ENCODE results near the gene PITPNC1. TPM values are rescaled to one million over a fixed set of nuclear protein-coding genes. Genes with fewer than 3 reads are reported as not detected.

Gene PITPNC1
- total and polyA plus RNA-seq, 2 of the 13 experiments (the other 11 are each of a cell fraction or from before 2014, with no cell fraction given) = 4.1 to 5.7 TPM

- H3K27me3 ChIP-seq (ENCODE audit: control insufficient read depth in 1 of 2, insufficient read depth in 2 of 2, low read length in 2 of 2) = no peaks in the 10 kb centered on the region; a peak in 1 of 5 replicates
- no peaks in the 10 kb centered on the region for H4K20me1 ChIP-seq (ENCODE audit: insufficient read depth, low read length)
- H3K36me3 ChIP-seq (replicated peaks in 1 of 2; ENCODE audit: control insufficient read depth in 1 of 2, insufficient read depth in 2 of 2, low read length in 2 of 2) = peaks cover 2 to 10% of the 10 kb centered on the region in 2 experiments; a peak in 4 of 5 replicates
- H3K9me3 ChIP-seq (ENCODE audit: low read length) = no peaks in the 10 kb centered on the region
- in situ Hi-C loops (cut with HindIII; ENCODE audit: extremely low pct_ligation_motif_present, low pct_unique_long_range_greater_than_20kb) = no loop called here
- H3K4me3 ChIP-seq (replicated peaks in 1 of 3; ENCODE audit: insufficient read depth in 1 of 3, low read depth in 2 of 3, low read length in 3 of 3) = peak overlapping the region in 1 of 3 experiments; percentile 97; a peak in 2 of 6 replicates
- intact Hi-C loops (cut with micrococcal nuclease; ENCODE audit: unreplicated experiment) = no loop called here
- no TSS peak for BruUV-seq (replicated peaks)
- TF ChIP-seq KLF16 (CRISPR knock-in tag; IDR thresholded peaks at IDR 0.05) (no peak), SRSF4 (IDR thresholded peaks at IDR 0.05; ENCODE audit: low read depth, low read length, poor library complexity, severe bottlenecking) (no peak), HNRNPLL (IDR thresholded peaks at IDR 0.05; ENCODE audit: low read depth, low read length, poor library complexity, severe bottlenecking) (no peak), ZBTB42 (CRISPR knock-in tag; IDR thresholded peaks at IDR 0.05) (no peak)
- no peak overlapping the region for H2AFZ ChIP-seq (ENCODE audit: low read length)
- no peak overlapping the region for H3K9ac ChIP-seq (ENCODE audit: insufficient read depth, low read depth, low read length)
- CTCF ChIA-PET (ENCODE audit: low intra/inter-chr PET ratio, low total read pairs) = no interaction called here
- 83% methylated on average over 6 of the region's 6 CpGs for WGBS (ENCODE audit: low lambda C conversion rate)
- H3K4me1 ChIP-seq (ENCODE audit: insufficient read depth, low read length) = peaks cover 33% of the 10 kb centered on the region
- peak overlapping the region; percentile 87 for H3K4me2 ChIP-seq (ENCODE audit: low read depth, low read length)
- ATAC-seq (no peak), DNase-seq (ENCODE audit: low spot score) (no peak), FAIRE-seq (no peak)
- POLR2A ChIA-PET = interaction anchor here (0.6 to 2.1 kb wide), 3 partner anchors 10 to 385 kb away, joined by 3 to 5 read pairs (median 4); no protein-coding TSS in a partner anchor
- H3K79me2 ChIP-seq (ENCODE audit: insufficient read depth, low read length) = peaks cover 24% of the 10 kb centered on the region
- H3K27ac ChIP-seq (ENCODE audit: extremely low read length, insufficient read depth, low read length) = no peak overlapping the region
These were observed 339.3 kb downstream of the PITPNC1 start for GRCh38 chr17:67716405-67716798.

DNA sequence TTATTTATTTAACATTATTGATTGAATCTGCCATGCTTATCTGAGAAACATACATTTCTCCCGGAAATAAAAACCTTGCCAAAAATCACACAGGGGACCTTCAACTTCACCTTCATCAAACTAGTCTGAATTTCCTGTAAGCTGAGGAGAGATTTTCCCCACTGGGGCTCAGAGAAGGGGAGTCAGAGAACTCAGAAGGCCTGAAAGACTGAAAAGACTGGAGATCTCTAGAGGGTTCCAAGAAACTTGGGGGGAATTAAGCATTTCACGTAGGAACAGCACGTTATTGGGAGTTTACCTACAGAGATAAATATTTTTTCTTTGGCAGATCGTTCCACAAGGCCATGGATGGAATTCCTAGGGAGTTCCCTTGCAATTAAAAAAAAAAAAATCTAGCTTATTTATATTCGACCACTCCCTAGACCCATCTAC lies 340.1 kb downstream of the PITPNC1 start:
- no peak for FAIRE-seq
- POLR2A ChIA-PET = interaction anchor here (0.8 to 3.4 kb wide), 6 partner anchors 9 to 338 kb away, joined by 3 to 72 read pairs (median 4); partner anchors contain the start of gene KPNA2
- H3K4me3 ChIP-seq (replicated peaks in 1 of 3; ENCODE audit: insufficient read depth in 1 of 3, low read depth in 2 of 3, low read length in 3 of 3) = peak overlapping the region; percentile 76 to 97 (median 84)
- peak; percentile 19 for DNase-seq (ENCODE audit: low spot score)
- H3K4me2 ChIP-seq (ENCODE audit: low read depth, low read length) = peak overlapping the region; percentile 87
- peaks cover 8 to 18% of the 10 kb centered on the region in 2 experiments for H3K36me3 ChIP-seq (replicated peaks in 1 of 2; ENCODE audit: control insufficient read depth in 1 of 2, insufficient read depth in 2 of 2, low read length in 2 of 2)
- ATAC-seq = no peak
- no peaks in the 10 kb centered on the region for H3K9me3 ChIP-seq (ENCODE audit: low read length)
- in situ Hi-C loops (cut with HindIII; ENCODE audit: extremely low pct_ligation_motif_present, low pct_unique_long_range_greater_than_20kb) = no loop called here
- no peaks in the 10 kb centered on the region for H4K20me1 ChIP-seq (ENCODE audit: insufficient read depth, low read length)
- 1% methylated on average over 5 of the region's 5 CpGs for WGBS (ENCODE audit: low lambda C conversion rate)
- peaks cover 33% of the 10 kb centered on the region for H3K4me1 ChIP-seq (ENCODE audit: insufficient read depth, low read length)
- H3K27ac ChIP-seq (ENCODE audit: extremely low read length, insufficient read depth, low read length) = peak overlapping the region; percentile 65
- intact Hi-C loops (cut with micrococcal nuclease; ENCODE audit: unreplicated experiment) = loop anchor here (1.0 kb wide), 1 partner anchor 62 kb away; no protein-coding TSS in a partner anchor
- H3K79me2 ChIP-seq (ENCODE audit: insufficient read depth, low read length) = peaks cover 24% of the 10 kb centered on the region
- CTCF ChIA-PET (ENCODE audit: low intra/inter-chr PET ratio, low total read pairs) = no interaction called here
- TSS peak; percentile 99 for BruUV-seq (replicated peaks)
- H3K27me3 ChIP-seq (ENCODE audit: control insufficient read depth in 1 of 2, insufficient read depth in 2 of 2, low read length in 2 of 2) = no peaks in the 10 kb centered on the region; a peak in 1 of 5 replicates
- H3K9ac ChIP-seq (ENCODE audit: insufficient read depth, low read depth, low read length) = peak overlapping the region; percentile 99
- H2AFZ ChIP-seq (ENCODE audit: low read length) = peak overlapping the region; percentile 73
- TF ChIP-seq HMG20A (CRISPR knock-in tag; IDR thresholded peaks at IDR 0.05; ENCODE audit: borderline replicate concordance) (no peak), NR3C1 (CRISPR knock-in tag; IDR thresholded peaks at IDR 0.05) (no peak), ZSCAN31 (CRISPR knock-in tag; IDR thresholded peaks at IDR 0.05; ENCODE audit: low read depth) (no peak)
- TF ChIP-seq, protein P1, sequence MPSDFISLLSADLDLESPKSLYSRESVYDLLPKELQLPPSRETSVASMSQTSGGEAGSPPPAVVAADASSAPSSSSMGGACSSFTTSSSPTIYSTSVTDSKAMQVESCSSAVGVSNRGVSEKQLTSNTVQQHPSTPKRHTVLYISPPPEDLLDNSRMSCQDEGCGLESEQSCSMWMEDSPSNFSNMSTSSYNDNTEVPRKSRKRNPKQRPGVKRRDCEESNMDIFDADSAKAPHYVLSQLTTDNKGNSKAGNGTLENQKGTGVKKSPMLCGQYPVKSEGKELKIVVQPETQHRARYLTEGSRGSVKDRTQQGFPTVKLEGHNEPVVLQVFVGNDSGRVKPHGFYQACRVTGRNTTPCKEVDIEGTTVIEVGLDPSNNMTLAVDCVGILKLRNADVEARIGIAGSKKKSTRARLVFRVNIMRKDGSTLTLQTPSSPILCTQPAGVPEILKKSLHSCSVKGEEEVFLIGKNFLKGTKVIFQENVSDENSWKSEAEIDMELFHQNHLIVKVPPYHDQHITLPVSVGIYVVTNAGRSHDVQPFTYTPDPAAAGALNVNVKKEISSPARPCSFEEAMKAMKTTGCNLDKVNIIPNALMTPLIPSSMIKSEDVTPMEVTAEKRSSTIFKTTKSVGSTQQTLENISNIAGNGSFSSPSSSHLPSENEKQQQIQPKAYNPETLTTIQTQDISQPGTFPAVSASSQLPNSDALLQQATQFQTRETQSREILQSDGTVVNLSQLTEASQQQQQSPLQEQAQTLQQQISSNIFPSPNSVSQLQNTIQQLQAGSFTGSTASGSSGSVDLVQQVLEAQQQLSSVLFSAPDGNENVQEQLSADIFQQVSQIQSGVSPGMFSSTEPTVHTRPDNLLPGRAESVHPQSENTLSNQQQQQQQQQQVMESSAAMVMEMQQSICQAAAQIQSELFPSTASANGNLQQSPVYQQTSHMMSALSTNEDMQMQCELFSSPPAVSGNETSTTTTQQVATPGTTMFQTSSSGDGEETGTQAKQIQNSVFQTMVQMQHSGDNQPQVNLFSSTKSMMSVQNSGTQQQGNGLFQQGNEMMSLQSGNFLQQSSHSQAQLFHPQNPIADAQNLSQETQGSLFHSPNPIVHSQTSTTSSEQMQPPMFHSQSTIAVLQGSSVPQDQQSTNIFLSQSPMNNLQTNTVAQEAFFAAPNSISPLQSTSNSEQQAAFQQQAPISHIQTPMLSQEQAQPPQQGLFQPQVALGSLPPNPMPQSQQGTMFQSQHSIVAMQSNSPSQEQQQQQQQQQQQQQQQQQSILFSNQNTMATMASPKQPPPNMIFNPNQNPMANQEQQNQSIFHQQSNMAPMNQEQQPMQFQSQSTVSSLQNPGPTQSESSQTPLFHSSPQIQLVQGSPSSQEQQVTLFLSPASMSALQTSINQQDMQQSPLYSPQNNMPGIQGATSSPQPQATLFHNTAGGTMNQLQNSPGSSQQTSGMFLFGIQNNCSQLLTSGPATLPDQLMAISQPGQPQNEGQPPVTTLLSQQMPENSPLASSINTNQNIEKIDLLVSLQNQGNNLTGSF (CRISPR knock-in tag; IDR thresholded peaks at IDR 0.05) = no peak
